AG08395 (cell line): ENCODE results near the gene ABCB10.
"Not testable (repeated sequence)": the region's sequence is repeated elsewhere in the genome, so short reads cannot be mapped to it uniquely, and the experiment has no call there.

ENCODE experiments used
- DNase-seq: peaks from one replicate; pipeline ENCODE4 v3.0.0; 2012; ENCODE audit warnings: mixed read lengths, low spot score

ABCB10 gene

DNA sequence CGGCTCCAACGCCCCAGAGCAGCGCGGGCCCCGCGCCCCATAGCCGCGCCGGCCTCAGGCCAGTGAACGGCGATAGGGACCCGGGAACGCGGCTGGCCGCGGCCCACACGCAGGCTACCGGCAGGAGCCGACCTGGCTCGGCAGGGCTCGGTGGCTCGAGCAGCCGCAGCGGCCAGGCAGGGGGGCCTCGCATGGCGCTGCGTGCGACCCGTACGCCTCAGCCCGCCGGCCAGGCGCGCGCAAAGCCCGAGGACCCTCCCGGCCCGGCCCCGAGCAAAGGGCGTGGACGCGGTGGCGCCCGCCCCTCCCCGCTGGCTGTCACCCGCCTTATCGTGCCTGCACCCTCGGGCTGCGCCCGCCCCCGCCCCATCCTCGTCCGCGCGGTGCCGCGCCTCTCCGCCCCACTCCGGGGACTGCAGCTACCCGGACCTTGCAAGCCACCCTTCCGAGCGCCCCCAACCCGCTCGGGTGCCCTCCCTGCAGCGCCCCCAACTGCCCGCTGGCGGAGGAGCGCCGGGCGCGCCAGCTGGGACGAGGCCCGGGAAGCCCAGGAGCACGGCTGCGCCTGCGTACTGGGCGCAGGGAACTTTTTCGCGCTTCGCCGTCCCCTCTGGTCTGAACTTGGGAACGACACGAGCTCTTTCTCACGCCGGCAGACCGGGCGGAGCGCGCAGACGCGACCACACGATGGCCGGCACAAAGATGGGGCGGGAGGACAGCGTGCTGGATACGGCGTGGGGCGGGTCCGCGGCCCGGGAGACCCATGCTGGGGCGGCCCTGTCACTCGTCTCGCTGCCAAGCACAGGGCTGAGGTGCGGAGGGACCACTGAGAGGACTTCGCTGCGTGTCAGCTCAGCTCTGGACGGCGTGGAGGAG is at the start of gene ABCB10:
Gene ABCB10, minus strand, starts transcription at position 248 of the 876 bp plus-strand sequence. Its CDS starts 55 bp downstream, at position 193.
- peak; percentile 99 for DNase-seq

DNA sequence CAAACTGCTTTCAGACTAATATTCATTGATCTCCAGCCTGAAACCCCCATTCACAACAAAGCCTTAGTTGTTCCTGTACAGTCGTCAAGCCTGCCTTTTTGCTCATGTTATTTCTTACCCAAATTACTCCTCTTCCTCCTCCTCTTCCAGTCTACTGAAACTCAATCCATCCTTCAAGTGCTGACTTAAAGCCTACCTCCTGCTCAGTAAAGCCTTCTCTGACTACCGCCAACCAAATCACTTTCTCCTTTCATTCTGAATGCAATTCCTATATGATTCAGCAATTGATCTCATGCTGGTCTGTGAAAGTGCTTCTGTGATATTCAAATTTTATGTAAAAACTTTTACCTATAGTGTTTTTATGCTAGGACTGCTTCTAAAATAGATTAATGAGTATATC is 48.9 kb upstream of the ABCB10 start:
- DNase-seq: no peak

DNA sequence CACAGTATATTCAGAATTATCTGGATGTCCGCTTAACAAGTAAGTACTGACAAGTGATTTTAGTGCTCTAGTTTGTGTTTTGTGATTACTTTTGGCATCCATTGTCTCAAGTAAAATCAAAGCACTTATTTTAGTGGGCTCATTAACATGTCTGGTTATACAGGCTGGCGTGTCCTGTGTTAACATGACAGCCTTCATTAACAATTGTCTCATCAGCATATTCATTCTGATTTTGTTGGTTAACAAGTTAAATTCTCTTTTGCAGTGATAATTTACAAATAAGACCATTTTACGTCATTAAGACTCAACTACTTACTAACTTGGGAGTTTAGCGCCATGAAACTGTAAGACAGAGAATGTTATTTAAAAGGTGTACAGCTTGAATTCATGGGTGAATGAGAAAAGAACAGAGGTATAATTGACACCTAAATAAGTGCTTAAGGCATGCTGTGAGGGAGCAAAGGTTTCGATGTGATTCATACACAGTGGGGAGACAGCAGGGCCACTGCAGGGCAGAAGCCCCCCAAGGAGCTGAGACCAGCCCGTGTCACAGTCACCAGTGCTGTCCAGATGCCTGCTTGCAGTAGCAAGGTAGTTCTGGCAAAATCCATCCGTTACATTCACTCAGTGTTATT is 45.0 kb upstream of the ABCB10 start:
- no peak for DNase-seq

DNA sequence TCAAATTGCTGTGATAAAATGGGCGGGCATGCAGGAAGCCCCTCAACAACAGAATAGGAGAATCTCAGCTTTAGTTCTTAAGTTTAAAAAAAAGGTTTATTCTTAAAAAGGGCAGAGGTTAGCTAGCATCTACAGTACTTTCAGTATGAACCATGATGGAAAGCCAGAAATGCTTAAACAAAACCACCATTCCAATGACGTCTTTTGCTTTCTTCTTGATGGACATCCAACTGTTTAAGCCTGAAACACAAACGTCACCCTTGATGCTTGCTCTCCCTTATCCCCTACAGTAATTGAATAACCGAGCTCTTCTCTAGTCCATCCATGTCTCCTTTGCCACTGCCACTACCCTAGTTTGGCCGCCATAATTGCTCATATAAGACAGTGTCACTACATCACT is 41.7 kb upstream of the ABCB10 start:
- DNase-seq: no peak

DNA sequence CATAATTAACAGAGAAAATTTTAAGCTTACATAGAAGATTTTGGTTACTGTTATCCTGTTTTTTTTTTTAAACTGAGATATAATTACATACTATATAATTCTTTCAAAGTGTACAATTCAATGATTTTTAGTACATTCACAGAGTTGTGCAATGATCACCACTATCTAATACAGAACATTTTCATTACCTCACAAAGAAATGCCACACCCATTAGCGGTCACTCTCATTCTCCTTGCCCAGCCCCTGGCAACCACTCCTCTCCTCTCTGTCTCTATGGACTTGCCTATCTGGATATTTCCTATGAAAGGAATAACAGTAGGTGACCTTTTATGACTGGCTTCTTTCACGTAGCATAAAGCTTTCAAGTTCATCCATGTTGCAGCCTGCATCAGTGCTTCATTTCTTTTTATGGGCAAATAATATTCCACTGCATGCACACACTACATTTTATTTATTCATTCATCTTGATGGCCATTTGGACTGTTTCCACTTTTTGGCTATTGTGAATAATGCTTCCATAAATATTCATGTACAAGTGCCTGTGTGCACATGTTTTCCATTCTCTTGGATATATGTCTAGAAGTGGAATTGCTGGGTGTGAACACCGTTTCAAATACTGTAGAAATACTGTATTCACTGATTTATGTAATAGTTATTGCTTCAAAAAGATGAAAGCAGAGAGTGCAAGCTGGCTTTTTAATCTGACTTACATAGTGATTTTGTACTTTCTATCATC is 40.9 kb upstream of the ABCB10 start:
- DNase-seq: no peak

DNA sequence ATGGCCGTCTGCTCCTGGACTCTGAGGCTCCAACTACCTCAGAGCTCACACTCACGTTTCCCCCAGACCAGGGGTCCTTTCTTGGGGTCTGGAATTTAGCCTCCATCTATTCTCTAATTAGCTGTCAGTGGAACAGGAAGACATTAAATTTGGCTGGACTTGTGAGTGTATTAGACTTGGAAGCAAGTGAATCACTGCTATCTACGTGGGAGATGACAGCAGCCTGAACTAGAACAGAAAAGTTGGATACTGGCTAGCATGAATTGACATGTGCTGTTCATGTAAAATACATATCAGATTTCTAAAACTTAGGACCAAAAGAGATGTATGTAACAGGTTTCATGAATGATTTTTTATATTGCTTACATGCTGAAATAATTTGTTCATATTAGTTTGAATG is 39.4 kb upstream of the ABCB10 start:
- DNase-seq: peak; percentile 34

DNA sequence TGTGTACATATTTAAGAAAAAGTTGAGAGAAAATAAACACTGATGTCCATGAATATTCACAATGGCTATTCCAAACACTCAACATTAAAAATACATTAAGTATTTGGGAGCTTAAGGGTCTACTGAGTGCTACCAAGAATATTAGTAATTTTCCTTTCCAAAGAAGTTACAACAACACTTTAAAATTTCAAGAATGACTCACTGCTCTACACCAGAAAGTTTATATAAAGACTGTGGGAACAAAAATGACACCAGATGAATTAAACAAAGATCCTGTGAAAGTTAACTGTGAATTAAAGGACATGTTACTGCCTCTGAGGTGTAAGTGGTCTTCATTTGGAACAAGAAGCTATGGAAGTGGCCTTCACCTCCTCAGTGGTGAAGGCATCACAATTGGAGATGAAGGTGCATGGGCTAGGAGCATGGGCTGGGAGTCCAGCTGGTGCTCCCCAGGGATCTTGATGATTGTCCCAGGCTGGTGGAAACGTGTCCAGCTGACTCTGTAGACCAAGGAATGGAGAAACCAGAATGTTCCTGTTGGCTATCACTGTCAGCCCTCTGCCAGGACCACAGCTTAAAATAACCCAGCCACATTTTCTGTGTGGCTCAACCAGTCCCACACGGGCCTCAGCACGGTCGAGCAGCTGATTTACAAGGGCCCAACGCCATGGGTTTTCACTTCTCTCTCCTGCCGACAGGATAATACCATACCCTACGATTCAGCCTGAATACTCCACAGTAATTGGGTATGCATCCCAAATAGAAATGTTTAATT is 38.6 kb upstream of the ABCB10 start:
- peak; percentile 83 for DNase-seq

DNA sequence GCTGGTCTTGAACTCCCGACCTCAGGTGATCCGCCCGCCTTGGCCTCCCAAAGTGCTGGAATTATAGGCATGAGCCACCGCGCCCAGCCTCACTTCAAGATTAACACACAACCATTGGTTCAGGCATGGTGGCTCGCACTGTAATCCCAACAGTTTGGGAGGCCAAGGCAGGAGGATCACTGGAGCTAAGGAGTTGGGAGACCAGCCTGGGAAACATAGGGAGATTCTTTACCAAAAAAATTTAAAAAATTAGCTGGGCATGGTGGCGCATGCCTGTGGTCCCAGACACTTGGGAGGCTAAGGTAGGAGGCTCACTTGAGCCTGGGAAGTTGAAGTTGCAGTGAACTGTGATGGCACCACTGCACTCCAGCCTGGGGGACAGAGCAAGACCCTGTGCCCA is 37.4 kb upstream of the ABCB10 start:
- not testable (repeated sequence) for DNase-seq

DNA sequence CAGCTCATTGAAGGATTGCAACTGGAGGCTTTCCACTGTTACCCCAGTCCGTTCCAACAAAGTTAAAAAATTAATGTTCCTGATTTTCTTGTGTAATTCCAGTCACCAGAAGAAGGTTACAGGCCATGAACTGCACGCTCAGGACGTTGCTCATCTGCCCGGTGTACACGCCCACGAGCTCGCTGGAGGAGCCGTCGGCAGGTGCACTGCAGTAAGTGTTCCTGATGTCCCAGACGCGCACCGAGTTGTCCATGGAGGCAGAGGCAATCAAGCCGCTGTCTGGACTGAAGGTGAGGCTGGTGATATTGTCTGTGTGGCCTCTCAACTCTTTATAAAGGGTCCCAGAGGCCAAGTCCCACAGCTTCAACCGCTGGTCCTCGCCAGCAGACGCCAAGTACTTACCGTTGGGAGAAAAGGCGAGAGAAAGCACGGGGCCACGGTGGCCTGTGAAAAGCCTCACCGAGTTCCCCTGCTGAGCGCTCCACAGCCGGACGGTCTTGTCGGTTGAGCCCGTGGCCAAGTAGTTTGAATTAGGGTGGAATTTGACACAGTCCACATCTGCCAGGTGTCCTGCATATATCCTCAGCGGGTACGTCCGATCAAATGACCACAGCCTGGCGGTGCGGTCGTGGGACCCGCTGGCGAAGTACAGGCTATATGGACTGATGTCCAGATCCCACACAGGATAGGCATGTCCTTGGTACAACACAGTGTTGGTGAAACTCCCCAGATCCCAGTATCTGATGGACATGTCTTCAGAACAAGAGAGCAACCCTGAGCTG is 35.9 kb upstream of the ABCB10 start:
- DNase-seq: no peak

DNA sequence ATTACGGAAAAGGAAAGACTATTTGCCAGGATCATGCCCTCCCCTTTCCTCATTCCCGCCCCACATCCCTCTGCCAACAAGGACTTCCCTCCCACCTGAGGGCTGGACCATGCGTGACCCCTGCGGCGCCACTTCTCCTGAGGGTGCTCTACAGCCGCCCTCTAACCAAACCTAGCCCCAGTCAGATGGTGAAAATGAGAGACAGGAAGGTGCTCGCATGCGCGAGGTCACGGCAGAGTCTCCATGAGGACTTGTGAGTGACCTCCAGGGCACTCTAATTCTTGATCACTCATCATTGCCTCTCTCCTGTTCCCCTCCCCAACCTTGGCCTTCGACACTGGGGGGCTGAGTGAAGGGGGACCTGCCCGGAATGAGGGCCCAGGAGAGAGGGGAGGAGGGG is 35.3 kb upstream of the ABCB10 start:
- DNase-seq: no peak

DNA sequence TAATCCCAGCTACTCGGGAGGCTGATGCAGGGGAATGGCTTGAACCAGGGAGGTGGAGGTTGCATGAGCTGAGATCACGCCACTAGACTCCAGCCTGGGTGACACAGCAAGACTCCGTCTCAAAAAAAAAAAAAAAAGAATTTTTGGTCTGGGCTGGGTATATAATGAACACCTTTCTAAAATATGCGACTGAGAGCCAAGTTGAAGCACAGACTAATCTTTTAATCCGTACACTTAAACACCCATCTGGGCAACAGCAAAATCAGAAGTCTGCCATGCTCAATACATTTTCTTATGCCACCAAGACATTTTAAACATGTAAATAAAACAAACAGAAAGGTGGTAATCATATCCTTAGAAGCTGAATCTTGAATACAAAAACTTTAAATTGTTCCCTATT is 31.6 kb upstream of the ABCB10 start:
- DNase-seq: no peak

DNA sequence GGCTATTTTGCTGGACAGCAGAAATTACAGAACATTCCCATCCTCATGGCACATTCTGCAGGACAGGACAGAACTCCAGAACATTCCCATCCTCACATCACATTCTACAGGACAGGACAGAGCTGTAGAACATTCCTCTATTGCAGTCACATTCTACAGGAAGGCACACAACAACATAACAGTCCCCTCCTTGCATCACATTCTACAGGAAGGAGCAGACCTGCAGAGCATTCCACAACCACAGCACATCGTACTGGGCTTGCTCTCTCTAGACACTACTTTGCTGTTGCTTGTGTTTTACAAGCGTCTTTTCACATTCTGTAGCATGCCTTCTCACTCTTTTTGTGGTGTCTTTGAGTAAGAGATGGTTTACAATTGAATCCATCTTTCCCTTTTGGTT is 26.8 kb upstream of the ABCB10 start:
- no peak for DNase-seq

DNA sequence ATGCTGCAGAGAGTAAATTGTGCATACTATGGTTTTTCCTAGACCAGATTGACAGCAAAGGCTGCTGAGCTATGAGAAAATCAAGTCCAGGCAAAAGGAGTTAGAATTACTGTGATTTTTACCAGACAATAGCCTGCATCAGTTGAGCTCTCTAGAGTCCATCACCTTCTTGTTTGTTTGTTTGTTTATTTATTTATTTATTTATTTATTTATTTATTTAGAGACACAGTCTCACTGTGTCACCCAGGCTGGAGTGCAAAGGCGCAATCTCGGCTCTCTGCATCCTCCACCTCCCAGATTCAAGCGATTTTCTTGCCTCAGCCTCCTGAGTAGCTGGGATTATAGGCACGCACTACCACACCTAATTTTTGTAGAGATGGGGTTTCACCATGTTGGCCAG is 24.2 kb upstream of the ABCB10 start:
- DNase-seq: no peak

DNA sequence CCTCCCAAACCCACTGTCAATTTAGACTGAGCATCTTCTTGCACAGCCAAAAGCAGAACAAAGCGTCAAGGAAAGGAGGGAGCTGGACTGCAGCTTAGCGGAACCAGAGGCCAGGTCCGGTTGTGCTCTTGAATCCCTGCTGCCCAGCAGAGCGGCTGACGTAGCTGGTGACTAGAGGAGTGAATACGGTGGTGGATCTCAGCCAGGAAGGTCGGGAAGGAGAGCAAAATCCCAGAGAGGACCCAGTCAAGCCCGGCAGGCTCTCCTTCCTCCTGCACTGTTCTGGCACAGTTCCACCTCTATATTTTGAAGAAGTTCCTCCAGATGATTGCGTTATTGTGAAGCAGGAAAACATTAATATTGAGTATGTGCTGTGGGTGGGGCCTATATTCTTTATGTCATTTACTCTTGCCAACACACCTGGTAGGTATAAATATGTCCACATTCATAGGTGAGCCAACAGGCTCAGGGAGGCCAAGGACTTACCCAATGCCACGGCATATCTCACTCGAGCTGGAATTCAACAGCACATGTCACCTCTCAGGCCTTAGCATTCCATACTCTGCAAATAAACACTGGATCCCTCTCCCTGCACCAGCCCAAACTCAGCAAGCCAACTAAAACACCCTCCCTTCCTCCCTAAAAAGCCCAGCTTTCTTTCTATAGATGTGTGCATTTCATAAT is 23.6 kb upstream of the ABCB10 start:
- no peak for DNase-seq

DNA sequence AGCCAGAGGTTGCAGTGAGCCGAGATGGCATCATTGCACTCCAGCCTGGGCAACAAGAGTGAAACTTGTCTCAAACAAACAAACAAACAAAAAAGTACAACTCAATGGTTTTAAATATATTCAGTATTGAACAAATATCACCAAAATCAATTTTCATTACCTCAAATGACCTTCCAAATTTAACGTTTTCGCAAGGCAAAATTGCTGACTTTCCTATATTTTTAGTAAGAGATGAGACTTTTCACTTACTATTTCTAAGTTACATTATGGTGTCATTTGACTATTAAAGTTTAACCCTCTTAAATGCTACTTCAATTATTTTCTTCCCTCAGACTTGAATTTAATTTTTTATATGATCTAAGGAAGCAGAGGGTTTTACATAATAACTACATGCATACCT is 23.0 kb upstream of the ABCB10 start:
- DNase-seq: no peak

DNA sequence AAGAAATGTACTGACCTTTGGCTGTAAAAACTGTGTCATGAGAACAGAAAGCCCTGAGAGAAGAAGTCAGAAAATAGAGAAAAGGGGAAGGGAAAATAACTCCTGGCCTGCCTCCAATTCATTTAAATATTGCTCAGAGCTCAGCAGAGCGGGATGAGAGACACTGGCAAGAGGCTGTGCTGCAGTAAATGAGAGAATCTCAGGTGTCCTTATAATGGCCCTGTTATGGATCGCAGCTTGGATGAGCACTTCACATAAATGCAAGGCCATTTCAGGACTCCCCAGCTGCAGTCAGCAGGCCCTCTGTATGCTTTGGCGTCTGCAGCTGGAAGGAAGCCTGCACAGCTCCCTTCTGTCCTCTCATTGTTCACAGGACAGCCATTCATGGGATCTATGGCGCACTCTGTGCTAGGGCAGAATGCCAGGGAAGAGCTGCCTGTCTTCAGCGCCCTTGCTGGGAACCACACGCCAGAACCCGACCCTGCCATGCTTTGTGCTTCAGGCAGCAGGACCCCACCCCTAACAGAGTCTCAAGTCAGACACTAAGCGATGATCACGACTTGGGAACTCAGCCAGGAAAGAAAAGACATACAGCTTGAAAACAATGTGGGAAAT is 20.7 kb upstream of the ABCB10 start:
- peak; percentile 35 for DNase-seq

DNA sequence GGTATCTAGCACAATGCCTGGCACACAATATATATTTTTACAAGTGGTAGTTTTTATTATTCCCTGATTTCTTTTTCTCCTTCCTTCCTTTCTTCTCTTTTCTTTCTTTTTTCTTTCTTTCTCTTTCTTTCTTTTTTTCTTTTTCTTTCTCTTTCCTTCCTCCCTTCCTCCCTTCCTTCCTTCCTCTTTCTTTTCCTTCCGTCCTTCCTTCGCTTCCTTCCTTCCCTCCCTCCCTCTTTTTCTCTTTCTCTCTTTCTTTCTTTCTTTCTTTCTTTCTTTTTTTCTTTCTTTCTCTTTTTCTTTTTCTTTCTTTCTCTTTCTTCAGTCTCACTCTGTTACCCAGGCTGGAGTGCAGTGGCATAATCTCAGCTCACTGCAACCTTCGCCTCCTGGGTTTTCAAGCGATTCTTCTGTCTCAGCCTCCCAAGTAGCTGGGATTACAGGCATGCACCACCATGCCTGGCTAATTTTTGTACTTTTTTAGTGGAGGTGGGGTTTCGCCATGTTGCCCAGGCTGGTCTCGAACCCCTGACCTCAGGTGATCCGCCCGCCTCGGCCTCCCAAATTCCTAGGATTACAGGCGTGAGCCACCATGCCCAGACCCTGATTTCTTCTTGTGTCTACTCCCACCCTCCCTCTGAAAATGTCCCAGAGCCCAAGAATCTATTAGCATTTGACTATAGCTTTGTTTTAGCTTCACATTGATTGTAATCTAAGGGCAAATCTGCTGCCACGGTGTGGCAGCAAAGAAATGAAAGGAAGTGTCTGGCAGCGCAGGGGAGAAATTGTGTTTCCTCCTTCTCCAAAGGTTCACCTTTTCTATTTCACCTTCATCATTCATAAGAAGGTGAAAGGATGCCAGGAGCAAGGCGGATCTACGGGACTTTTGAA is 19.9 kb upstream of the ABCB10 start:
- DNase-seq: no peak

DNA sequence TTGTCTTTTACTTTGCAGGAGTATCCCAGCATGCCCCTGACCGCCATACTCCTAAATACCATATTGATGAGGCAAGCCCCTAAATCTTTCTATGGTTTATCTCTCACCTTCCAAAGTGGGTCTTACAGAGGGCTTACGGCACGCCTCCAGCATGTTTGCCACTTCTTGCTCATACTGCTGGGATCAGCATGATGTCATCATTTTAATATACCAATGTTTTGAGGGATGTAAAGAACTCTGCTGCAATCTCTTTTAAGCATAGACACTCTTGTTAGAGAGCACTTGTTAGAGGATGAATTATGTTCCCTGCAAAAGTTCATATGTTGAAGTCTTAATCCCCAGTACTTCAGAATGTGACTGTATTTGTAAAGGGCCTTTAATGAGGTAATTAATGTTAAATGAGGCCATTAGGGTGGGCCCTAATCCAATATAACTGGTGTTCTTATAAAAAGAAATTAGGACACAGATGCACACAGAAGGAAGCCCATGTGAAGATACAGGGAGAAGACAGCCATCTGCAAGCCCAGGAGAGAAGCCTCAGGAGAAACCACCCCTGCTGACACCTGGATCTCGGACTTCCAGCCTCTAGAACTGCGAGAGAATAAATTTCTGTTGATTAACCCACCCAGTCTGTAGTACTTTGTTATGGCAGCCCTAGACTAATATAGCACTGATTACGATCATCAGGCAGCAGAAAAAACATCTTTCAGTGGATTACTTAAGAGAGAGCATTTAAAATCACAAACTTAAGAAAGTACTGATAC is 16.4 kb upstream of the ABCB10 start:
- DNase-seq: no peak
